Omental fat pad (tissue), 4 donors: ENCODE measurements around the gene ENO1. TPM values are rescaled to one million over a fixed set of nuclear protein-coding genes. Genes with fewer than 3 reads are reported as not detected.

Source experiments
- ATAC-seq: fragments of 150-250 bp; one replicate; pipeline ENCODE4 v1.9.1; 2016; ENCODE audit warnings: mild to moderate bottlenecking, moderate library complexity; ENCODE audit not compliant: low FRiP score
- DNase-seq: peaks from one replicate; pipeline ENCODE4 v3.0.0-alpha.2; 2019; ENCODE audit warnings: low spot score
- CTCF ChIP-seq, 3 donors: fragments of 450-650 bp; IDR thresholded peaks; one replicate each; pipeline ENCODE4 v1.5.1; 2016 to 2017; ENCODE audit warnings: antibody characterized with exemption in 3 of 3, mild to moderate bottlenecking in 3 of 3, moderate library complexity in 2 of 3
- total RNA-seq, 4 donors: library from RNA; depleted of rRNA; stranded (reverse); fragments of >200 nt; gene quantifications; one replicate each; pipeline ENCODE4 v1.1.0, GENCODE V29; 2016

The ENO1 gene
- total RNA-seq, 4 donors from 2014 or later = 322 to 1,205 (median 623) TPM

GRCh38 chr1:8914466-8914865 lies 36.0 kb upstream of the ENO1 start:
- no peak for TF ChIP-seq CTCF (IDR thresholded peaks at IDR 0.05)
- DNase-seq (no peak), ATAC-seq (no peak)

- no peak for DNase-seq
- peak; percentile 33 for ATAC-seq
- TF ChIP-seq CTCF (IDR thresholded peaks at IDR 0.05) = no peak
Measured at GRCh38 chr1:8913457-8913856, 35.0 kb upstream of the ENO1 start.

- no peak for TF ChIP-seq CTCF (IDR thresholded peaks at IDR 0.05)
- no peak for DNase-seq
- ATAC-seq = no peak
Measured at GRCh38 chr1:8911416-8912309, 33.2 kb upstream of the ENO1 start.

GRCh38 chr1:8910914-8911313 lies 32.4 kb upstream of the ENO1 start:
- no peak for ATAC-seq

GRCh38 chr1:8910331-8910730 lies 31.8 kb upstream of the ENO1 start:
- ATAC-seq (no peak), DNase-seq (no peak)
- TF ChIP-seq CTCF (IDR thresholded peaks at IDR 0.05) = no peak

More at GRCh38 chr1:8910914-8911313, 32.4 kb upstream of the ENO1 start:
- TF ChIP-seq CTCF (IDR thresholded peaks at IDR 0.05) = no peak
- DNase-seq = no peak

- DNase-seq (no peak), ATAC-seq (no peak)
- no peak for TF ChIP-seq CTCF (IDR thresholded peaks at IDR 0.05)
Measured at GRCh38 chr1:8908388-8909151, 30.1 kb upstream of the ENO1 start.
